Non-pigmented ciliary epithelial cell (primary cell): ENCODE results near the gene FICD.
"Not testable (repeated sequence)": the region's sequence is repeated elsewhere in the genome, so short reads cannot be mapped to it uniquely, and the experiment has no call there.

ENCODE experiments used
- DNase-seq: peaks from one replicate; pipeline ENCODE4 v3.0.0-alpha.2; 2010; ENCODE audit warnings: low read depth

The FICD gene

GRCh38 chr12:108514973-108515814 lies at the start of gene FICD:
Gene FICD (plus strand): TSS chr12:108515277. CDS start chr12:108516973, 1,696 bp downstream.
- peak; percentile 83 for DNase-seq

- DNase-seq = no peak
Observed at GRCh38 chr12:108465417-108465816, 49.7 kb upstream of the FICD start.

- DNase-seq = no peak
Observed at GRCh38 chr12:108468196-108468968, 46.7 kb upstream of the FICD start.

- DNase-seq = no peak
Observed at GRCh38 chr12:108473400-108474055, 41.5 kb upstream of the FICD start.

- DNase-seq = no peak
Observed at GRCh38 chr12:108475396-108475795, 39.7 kb upstream of the FICD start.

GRCh38 chr12:108477055-108477880 lies 37.8 kb upstream of the FICD start:
- no peak for DNase-seq

- DNase-seq = no peak
Observed at GRCh38 chr12:108477881-108478259, 37.2 kb upstream of the FICD start.

- DNase-seq = no peak
Observed at GRCh38 chr12:108478611-108479206, 36.4 kb upstream of the FICD start.

GRCh38 chr12:108479364-108480070 lies 35.6 kb upstream of the FICD start:
- no peak for DNase-seq

- peak; percentile 11 for DNase-seq
Observed at GRCh38 chr12:108482717-108483212, 32.3 kb upstream of the FICD start.

GRCh38 chr12:108483213-108484059 lies 31.6 kb upstream of the FICD start:
- DNase-seq = no peak

- no peak for DNase-seq
Observed at GRCh38 chr12:108484431-108484830, 30.6 kb upstream of the FICD start.

- DNase-seq = no peak
Observed at GRCh38 chr12:108484845-108485244, 30.2 kb upstream of the FICD start.

GRCh38 chr12:108485371-108485770 lies 29.7 kb upstream of the FICD start:
- DNase-seq = not testable (repeated sequence)

- not testable (repeated sequence) for DNase-seq
Observed at GRCh38 chr12:108487029-108487428, 28.0 kb upstream of the FICD start.

- DNase-seq = no peak
Observed at GRCh38 chr12:108491256-108491655, 23.8 kb upstream of the FICD start.

- DNase-seq = no peak
Observed at GRCh38 chr12:108495054-108495453, 20.0 kb upstream of the FICD start.

GRCh38 chr12:108495823-108496579 lies 19.1 kb upstream of the FICD start:
- DNase-seq = no peak

GRCh38 chr12:108498136-108498535 lies 16.9 kb upstream of the FICD start:
- no peak for DNase-seq
